Peyer's patch (tissue), 4 donors: ENCODE results near the gene RHOD. TPM values are rescaled to one million over a fixed set of nuclear protein-coding genes. Genes with fewer than 3 reads are reported as not detected.

Experiments used
- DNase-seq, 3 donors: peaks; one replicate each; pipeline ENCODE4 v3.0.0-alpha.2; 2017 to 2019
- H3K27ac ChIP-seq, 4 donors: fragments of 200-600 bp; sonication (generic); one replicate each; pipeline ENCODE4 v1.5.1; 2016 to 2019
- H3K27me3 ChIP-seq, 2 donors: fragments of 200-600 bp; sonication (generic); one replicate each; pipeline ENCODE4 v1.5.1; 2019
- H3K36me3 ChIP-seq, 3 donors: fragments of 200-600 bp; sonication (generic); one replicate each; pipeline ENCODE4 v1.5.1; 2016 to 2019
- H3K4me1 ChIP-seq, 4 donors: fragments of 200-600 bp; sonication (generic); one replicate each; pipeline ENCODE4 v1.5.1; 2016 to 2019
- H3K4me3 ChIP-seq, 4 donors: fragments of 200-600 bp; sonication (generic); 1 replicate in 3 of 4; 2 replicates in 1 of 4; pipeline ENCODE4 v1.5.1; 2016 to 2019; ENCODE audit warnings: mild to moderate bottlenecking in 1 of 4
- H3K9me3 ChIP-seq, 4 donors: fragments of 200-600 bp; sonication (generic); one replicate each; pipeline ENCODE4 v1.5.1; 2016 to 2019; ENCODE audit warnings: mild to moderate bottlenecking in 1 of 4
- POLR2A ChIP-seq, 2 donors: fragments of 450-650 bp; IDR thresholded peaks; one replicate each; pipeline ENCODE4 v1.5.1; 2017; ENCODE audit warnings: antibody characterized with exemption in 2 of 2, mild to moderate bottlenecking in 2 of 2, moderate library complexity in 2 of 2
- total RNA-seq, 4 donors: library from RNA; depleted of rRNA; stranded (reverse); fragments of >200 nt; gene quantifications; one replicate each; pipeline ENCODE4 v1.1.0, GENCODE V29; 2016
- TF ChIP-seq, protein P1 (sequence below), 6 experiments: fragments of 450-650 bp in 4 of 6; fragments of 200-600 bp in 2 of 6; sonication (generic) in 1 of 6; IDR thresholded peaks; one replicate each; pipeline ENCODE4 v1.5.1; 2017 to 2019; ENCODE audit warnings: antibody characterized with exemption in 6 of 6, mild to moderate bottlenecking in 3 of 6, moderate library complexity in 1 of 6

RHOD gene
- total RNA-seq, 4 donors from 2014 or later = 9.9 to 26.3 (median 21.2) TPM

DNA sequence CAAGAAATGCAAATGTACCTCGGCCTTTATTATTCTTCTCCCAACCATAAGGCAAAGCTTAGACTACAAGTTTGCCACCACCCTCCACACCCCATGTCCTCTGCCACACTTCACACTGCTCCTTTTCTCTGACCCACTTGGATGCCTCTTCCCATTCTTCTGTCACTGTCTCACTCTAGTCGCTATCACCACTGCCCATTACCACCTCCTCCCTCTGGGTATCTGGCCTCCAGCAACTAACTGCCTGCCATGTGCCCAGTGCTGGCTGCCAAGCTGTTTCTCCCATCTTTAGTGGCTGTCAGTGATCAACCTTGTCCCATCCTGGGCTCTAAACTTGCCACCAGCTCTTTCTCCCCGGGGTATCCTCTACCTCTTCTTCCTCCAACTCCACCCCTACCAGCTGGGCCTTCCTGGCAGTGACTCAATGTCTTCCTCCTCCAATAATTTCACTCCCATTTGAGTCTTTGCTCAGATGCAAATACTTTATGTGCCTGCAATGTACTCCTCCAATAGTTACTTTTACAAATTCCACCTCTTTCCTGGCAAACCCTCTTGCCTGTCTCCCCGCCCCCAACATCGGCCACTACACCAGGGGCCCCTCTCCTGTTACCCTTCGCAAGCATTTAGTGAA lies 42.3 kb downstream of the RHOD start:
- H3K36me3 ChIP-seq = no peaks in the 10 kb centered on the region
- TF ChIP-seq, protein P1, sequence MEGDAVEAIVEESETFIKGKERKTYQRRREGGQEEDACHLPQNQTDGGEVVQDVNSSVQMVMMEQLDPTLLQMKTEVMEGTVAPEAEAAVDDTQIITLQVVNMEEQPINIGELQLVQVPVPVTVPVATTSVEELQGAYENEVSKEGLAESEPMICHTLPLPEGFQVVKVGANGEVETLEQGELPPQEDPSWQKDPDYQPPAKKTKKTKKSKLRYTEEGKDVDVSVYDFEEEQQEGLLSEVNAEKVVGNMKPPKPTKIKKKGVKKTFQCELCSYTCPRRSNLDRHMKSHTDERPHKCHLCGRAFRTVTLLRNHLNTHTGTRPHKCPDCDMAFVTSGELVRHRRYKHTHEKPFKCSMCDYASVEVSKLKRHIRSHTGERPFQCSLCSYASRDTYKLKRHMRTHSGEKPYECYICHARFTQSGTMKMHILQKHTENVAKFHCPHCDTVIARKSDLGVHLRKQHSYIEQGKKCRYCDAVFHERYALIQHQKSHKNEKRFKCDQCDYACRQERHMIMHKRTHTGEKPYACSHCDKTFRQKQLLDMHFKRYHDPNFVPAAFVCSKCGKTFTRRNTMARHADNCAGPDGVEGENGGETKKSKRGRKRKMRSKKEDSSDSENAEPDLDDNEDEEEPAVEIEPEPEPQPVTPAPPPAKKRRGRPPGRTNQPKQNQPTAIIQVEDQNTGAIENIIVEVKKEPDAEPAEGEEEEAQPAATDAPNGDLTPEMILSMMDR (IDR thresholded peaks at IDR 0.05) = no peak
- no peak for TF ChIP-seq POLR2A (IDR thresholded peaks at IDR 0.05)
- DNase-seq = no peak

DNA sequence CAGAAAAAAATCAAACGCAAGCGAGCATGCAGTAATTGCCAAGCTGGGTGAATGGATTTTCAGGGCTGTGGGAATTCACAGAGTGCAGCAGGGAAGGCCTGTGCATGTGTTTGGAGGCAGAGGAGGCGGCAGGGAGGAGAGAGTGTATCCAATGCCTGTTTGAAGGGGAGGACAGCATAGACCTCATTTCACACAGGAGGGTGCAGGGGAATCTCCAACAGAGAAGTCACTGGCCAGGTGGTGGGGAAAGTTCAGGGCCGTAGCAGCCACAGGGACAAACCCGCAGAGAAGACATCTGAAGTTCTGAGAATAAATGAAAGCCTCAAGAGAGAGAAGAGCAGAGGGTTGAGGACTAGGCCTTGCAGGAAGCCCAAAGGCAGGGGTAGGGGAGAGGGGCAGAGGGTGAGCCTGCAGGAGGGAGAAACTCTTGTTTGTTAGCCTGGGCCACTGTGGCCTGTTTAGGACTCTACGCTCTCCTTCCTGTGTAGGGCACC lies 43.2 kb downstream of the RHOD start:
- no peaks in the 10 kb centered on the region for H3K36me3 ChIP-seq
- H3K9me3 ChIP-seq = no peaks in the 10 kb centered on the region
- no peak for DNase-seq
- no peaks in the 10 kb centered on the region for H3K27me3 ChIP-seq
- H3K4me3 ChIP-seq = no peak overlapping the region
- TF ChIP-seq, protein P1 (IDR thresholded peaks at IDR 0.05) = no peak
- TF ChIP-seq POLR2A (IDR thresholded peaks at IDR 0.05) = no peak
- H3K27ac ChIP-seq = no peak overlapping the region
- H3K4me1 ChIP-seq = peaks cover 0 to 5% (median 0%) of the 10 kb centered on the region in 4 donors

More for the DNA sequence above, 42.3 kb downstream of the RHOD start:
- peaks cover 0 to 5% (median 0%) of the 10 kb centered on the region in 4 donors for H3K4me1 ChIP-seq
- H3K4me3 ChIP-seq = no peak overlapping the region
- no peak overlapping the region for H3K27ac ChIP-seq
- no peaks in the 10 kb centered on the region for H3K9me3 ChIP-seq
- H3K27me3 ChIP-seq = no peaks in the 10 kb centered on the region

DNA sequence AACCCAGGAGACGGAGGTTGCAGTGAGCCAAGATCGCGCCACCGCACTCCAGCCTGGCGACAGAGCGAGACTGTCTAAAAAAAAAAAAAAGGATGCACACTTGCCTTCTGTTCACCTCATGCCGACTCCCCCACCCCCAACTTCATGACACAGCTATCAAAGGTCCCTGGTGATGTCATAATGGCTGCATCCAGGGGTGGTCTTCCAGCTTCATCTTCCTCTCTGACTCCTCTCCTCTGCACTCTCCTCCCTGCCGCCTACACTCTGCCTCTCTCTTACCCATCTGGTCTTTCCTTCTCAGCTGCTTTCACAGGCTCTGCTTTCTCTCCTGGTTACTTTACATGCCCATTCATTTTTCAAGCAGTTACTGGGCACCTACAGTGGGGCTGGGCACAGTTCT lies 46.0 kb downstream of the RHOD start:
- H3K9me3 ChIP-seq = no peaks in the 10 kb centered on the region
- no peaks in the 10 kb centered on the region for H3K36me3 ChIP-seq
- no peak for DNase-seq
- H3K4me1 ChIP-seq = peaks cover 0 to 5% (median 0%) of the 10 kb centered on the region in 4 donors
- H3K27me3 ChIP-seq = no peaks in the 10 kb centered on the region
- H3K4me3 ChIP-seq = no peak overlapping the region
- no peak overlapping the region for H3K27ac ChIP-seq
- TF ChIP-seq, protein P1 (IDR thresholded peaks at IDR 0.05) = no peak
- no peak for TF ChIP-seq POLR2A (IDR thresholded peaks at IDR 0.05)

DNA sequence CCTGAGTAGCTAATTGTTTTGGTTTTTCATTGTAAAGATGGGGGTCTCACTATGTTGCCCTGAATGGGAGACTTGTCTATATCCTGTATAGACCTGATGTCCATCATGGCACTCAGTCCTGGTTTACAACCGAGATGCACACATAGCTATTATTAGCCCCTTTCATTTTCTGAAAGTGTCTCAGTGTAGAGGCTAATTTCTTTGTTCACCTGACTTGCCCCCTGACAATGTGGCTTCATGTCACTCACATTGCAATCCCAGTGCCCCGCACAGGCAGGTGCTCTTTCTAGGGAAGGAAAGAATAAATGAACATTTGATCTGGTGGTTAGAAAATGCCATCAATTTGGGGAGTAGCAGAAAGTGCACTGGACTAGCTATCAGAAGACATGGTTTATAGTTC lies 49.3 kb downstream of the RHOD start:
- no peaks in the 10 kb centered on the region for H3K36me3 ChIP-seq
- H3K9me3 ChIP-seq = no peaks in the 10 kb centered on the region
- H3K4me1 ChIP-seq = peaks cover 0 to 3% (median 0%) of the 10 kb centered on the region in 4 donors
- no peaks in the 10 kb centered on the region for H3K27me3 ChIP-seq
- no peak overlapping the region for H3K27ac ChIP-seq
- DNase-seq = no peak
- TF ChIP-seq POLR2A (IDR thresholded peaks at IDR 0.05) = no peak
- TF ChIP-seq, protein P1 (IDR thresholded peaks at IDR 0.05) = no peak
- no peak overlapping the region for H3K4me3 ChIP-seq

DNA sequence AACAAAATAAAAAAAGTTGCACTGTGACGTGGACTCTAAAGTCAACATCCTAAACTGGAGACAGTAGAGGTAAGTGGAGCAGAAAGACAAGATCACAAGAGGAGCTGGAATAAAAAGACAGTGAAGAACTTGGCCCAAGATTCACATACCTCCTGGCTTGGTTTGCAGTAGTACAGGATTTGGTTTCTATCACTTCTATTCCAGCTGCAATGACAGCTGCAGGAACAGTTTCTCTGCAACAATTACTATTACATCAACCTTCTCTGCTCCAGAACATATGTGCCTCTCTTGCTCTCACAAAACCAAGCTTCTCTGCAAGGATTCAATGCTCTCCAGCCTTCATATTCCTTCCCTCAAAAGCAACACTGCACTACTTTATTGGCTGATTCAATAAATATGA lies 54.6 kb downstream of the RHOD start:
- H3K9me3 ChIP-seq = no peaks in the 10 kb centered on the region
- peaks cover 0 to 10% (median 0%) of the 10 kb centered on the region in 4 donors for H3K4me1 ChIP-seq
- no peak for DNase-seq
- no peaks in the 10 kb centered on the region for H3K27me3 ChIP-seq
- H3K4me3 ChIP-seq = no peak overlapping the region
- TF ChIP-seq, protein P1 (IDR thresholded peaks at IDR 0.05) = no peak
- TF ChIP-seq POLR2A (IDR thresholded peaks at IDR 0.05) = no peak
- no peak overlapping the region for H3K27ac ChIP-seq
- no peaks in the 10 kb centered on the region for H3K36me3 ChIP-seq
